Neural cell (in vitro differentiated cells): ENCODE data around the gene PMEPA1. TPM values are rescaled to one million over a fixed set of nuclear protein-coding genes. Genes with fewer than 3 reads are reported as not detected.

Experiments used
- H2AFZ ChIP-seq: fragments of 200-600, 300-800 bp; sonication (generic), shearing (Covaris generic); 2 replicates; pipeline ENCODE4 v1.6.0; 2014; ENCODE audit warnings: low read depth, mild to moderate bottlenecking, antibody characterized with exemption, low read length, moderate library complexity
- H3F3A ChIP-seq: fragments of 200-600 bp; shearing (Covaris generic); 2 replicates; pipeline ENCODE4 v1.6.1; 2016; ENCODE audit warnings: mild to moderate bottlenecking, moderate library complexity, mixed read lengths, antibody characterized with exemption, low read length; ENCODE audit not compliant: insufficient read depth, poor library complexity, severe bottlenecking
- H3K27ac ChIP-seq: fragments of 200-600, 300-800 bp; sonication (generic), shearing (Covaris generic); 2 replicates; pipeline ENCODE4 v1.5.1; 2014; ENCODE audit warnings: mild to moderate bottlenecking, low read length, moderate library complexity
- H3K27me3 ChIP-seq: fragments of 300-800, 200-600 bp; sonication (generic), shearing (Covaris generic); 2 replicates; pipeline ENCODE4 v1.6.0; 2014; ENCODE audit warnings: mild to moderate bottlenecking, low read depth, low read length, moderate library complexity; ENCODE audit not compliant: insufficient read depth
- H3K36me3 ChIP-seq: fragments of 300-800, 200-600 bp; sonication (generic), shearing (Covaris generic); 2 replicates; pipeline ENCODE4 v1.5.1; 2014; ENCODE audit warnings: mild to moderate bottlenecking, antibody characterized with exemption, low read length, moderate library complexity; ENCODE audit not compliant: insufficient read depth
- H3K4me2 ChIP-seq: fragments of 300-800, 200-600 bp; sonication (generic), shearing (Covaris generic); 2 replicates; pipeline ENCODE4 v1.6.0; 2014; ENCODE audit warnings: mild to moderate bottlenecking, low read length
- H3K4me3 ChIP-seq: fragments of 300-800, 200-600 bp; sonication (generic), shearing (Covaris generic); 2 replicates; pipeline ENCODE4 v1.5.1; 2014; ENCODE audit warnings: mild to moderate bottlenecking, low read length, moderate library complexity
- H3K79me2 ChIP-seq: fragments of 200-600 bp; shearing (Covaris generic); replicated peaks from 2 replicates; pipeline ENCODE4 v1.6.0; 2014; ENCODE audit warnings: mild to moderate bottlenecking, low read length, moderate library complexity; ENCODE audit not compliant: insufficient read depth
- H3K9ac ChIP-seq: fragments of 300-800, 200-600 bp; sonication (generic), shearing (Covaris generic); 2 replicates; pipeline ENCODE4 v1.6.1; 2016; ENCODE audit warnings: mild to moderate bottlenecking, low read length, mixed read lengths
- H3K9me2 ChIP-seq: fragments of 200-600 bp; shearing (Covaris generic); 2 replicates; pipeline ENCODE4 v1.6.1; 2016; ENCODE audit warnings: mild to moderate bottlenecking, low read length, mixed read lengths; ENCODE audit not compliant: insufficient read depth
- H3K9me3 ChIP-seq: fragments of 200-600, 300-800 bp; sonication (generic), shearing (Covaris generic); 2 replicates; pipeline ENCODE4 v1.6.1; 2016; ENCODE audit warnings: mild to moderate bottlenecking, mixed run types, low read length, moderate library complexity, mixed read lengths
- H4K20me1 ChIP-seq: fragments of 200-600 bp; shearing (Covaris generic); 2 replicates; pipeline ENCODE4 v1.6.1; 2016; ENCODE audit warnings: mild to moderate bottlenecking, mixed run types; ENCODE audit not compliant: insufficient read depth
- CTCF ChIP-seq: fragments of 450-650 bp; IDR thresholded peaks from 2 replicates; pipeline ENCODE4 v1.5.1; 2014; ENCODE audit warnings: antibody characterized with exemption, mild to moderate bottlenecking, moderate library complexity; ENCODE audit not compliant: poor library complexity, severe bottlenecking
- EP300 ChIP-seq: fragments of 450-650 bp; conservative IDR thresholded peaks from 2 replicates; pipeline ENCODE4 v1.6.1; 2014; ENCODE audit warnings: antibody characterized with exemption, mild to moderate bottlenecking, moderate library complexity; ENCODE audit not compliant: poor library complexity, severe bottlenecking
- EZH2 ChIP-seq: fragments of 200-600, 300-800 bp; shearing (Covaris generic), sonication (generic); IDR thresholded peaks from 2 replicates; pipeline ENCODE4 v1.6.1; 2014; ENCODE audit warnings: antibody characterized with exemption, low read length, borderline replicate concordance, mild to moderate bottlenecking; ENCODE audit not compliant: insufficient read depth, poor library complexity, severe bottlenecking
- MXI1 ChIP-seq: fragments of 450-650 bp; conservative IDR thresholded peaks from 2 replicates; pipeline ENCODE4 v1.6.1; 2014; ENCODE audit warnings: antibody characterized with exemption, mild to moderate bottlenecking; ENCODE audit not compliant: poor library complexity, severe bottlenecking
- POLR2AphosphoS5 ChIP-seq: IDR thresholded peaks from 2 replicates; pipeline ENCODE4 v1.6.1; 2012
- RAD21 ChIP-seq: fragments of 450-650 bp; conservative IDR thresholded peaks from 2 replicates; pipeline ENCODE4 v1.6.1; 2014; ENCODE audit warnings: antibody characterized with exemption, mild to moderate bottlenecking, moderate library complexity
- REST ChIP-seq: IDR thresholded peaks from 2 replicates; pipeline ENCODE4 v1.6.1; 2012; ENCODE audit warnings: borderline replicate concordance
- SMC3 ChIP-seq: fragments of 450-650 bp; conservative IDR thresholded peaks from 2 replicates; pipeline ENCODE4 v1.6.1; 2014; ENCODE audit warnings: antibody characterized with exemption, mild to moderate bottlenecking, moderate library complexity; ENCODE audit not compliant: poor library complexity
- TAF1 ChIP-seq: IDR thresholded peaks from 2 replicates; pipeline ENCODE4 v1.6.1; 2012; ENCODE audit warnings: low read depth
- polyA plus RNA-seq: library from polyadenylated mRNA; depleted of rRNA; stranded (reverse); fragments of >200 nt; gene quantifications from 2 replicates; pipeline ENCODE4 v1.2.3, GENCODE V29; 2014

PMEPA1 gene
- polyA plus RNA-seq, 1 donor from 2014 or later: 5.0 TPM

- Histone ChIP-seq H2AFZ (no peak overlapping the region), H3K9me2 (no peaks in the 10 kb centered on the region), H3F3A (no peaks in the 10 kb centered on the region), H3K4me3 (no peak overlapping the region), H3K9me3 (no peaks in the 10 kb centered on the region), H3K4me2 (no peak overlapping the region), H3K9ac (no peak overlapping the region), H3K79me2 (no peaks in the 10 kb centered on the region), H3K27me3 (no peaks in the 10 kb centered on the region), H3K27ac (no peak overlapping the region), H4K20me1 (no peaks in the 10 kb centered on the region), H3K36me3 (no peaks in the 10 kb centered on the region)
- TF ChIP-seq EZH2: no peak
- TF ChIP-seq REST: no peak
- TF ChIP-seq TAF1: no peak
- TF ChIP-seq EP300: no peak
- no peak for TF ChIP-seq RAD21
- TF ChIP-seq POLR2AphosphoS5: no peak
- no peak for TF ChIP-seq SMC3
- no peak for TF ChIP-seq MXI1
- TF ChIP-seq CTCF: no peak
These were observed 47.1 kb upstream of the PMEPA1 start for GRCh38 chr20:57756921-57757320.

GRCh38 chr20:57756213-57756612 lies 46.4 kb upstream of the PMEPA1 start:
- H3K9ac ChIP-seq: no peak overlapping the region
- TF ChIP-seq TAF1: no peak
- no peak for TF ChIP-seq RAD21
- no peak for TF ChIP-seq EZH2
- TF ChIP-seq SMC3: no peak
- no peak for TF ChIP-seq EP300
- no peak for TF ChIP-seq REST
- H3K9me3 ChIP-seq: no peaks in the 10 kb centered on the region

More at GRCh38 chr20:57756213-57756612, 46.4 kb upstream of the PMEPA1 start:
- H3F3A ChIP-seq: no peaks in the 10 kb centered on the region
- no peak overlapping the region for H3K27ac ChIP-seq
- no peaks in the 10 kb centered on the region for H3K9me2 ChIP-seq
- H3K79me2 ChIP-seq: no peaks in the 10 kb centered on the region
- no peaks in the 10 kb centered on the region for H3K36me3 ChIP-seq
- H3K27me3 ChIP-seq: no peaks in the 10 kb centered on the region
- no peak overlapping the region for H2AFZ ChIP-seq
- no peak overlapping the region for H3K4me2 ChIP-seq
- H3K4me3 ChIP-seq: no peak overlapping the region
- no peaks in the 10 kb centered on the region for H4K20me1 ChIP-seq
